GM18907 (cell line): Measurements from ENCODE around the gene DNAAF1.
"Not testable (repeated sequence)": the region's sequence is repeated elsewhere in the genome, so short reads cannot be mapped to it uniquely, and the experiment has no call there.

ENCODE experiments used
- ATAC-seq: cut with Tn5 transposase; IDR thresholded peaks from one replicate; pipeline ENCODE4 v1.9.1; 2021; ENCODE audit warnings: mild to moderate bottlenecking, moderate library complexity; ENCODE audit not compliant: unreplicated experiment

DNAAF1 gene

GRCh38 chr16:84182680-84183571 lies 37.8 kb downstream of the DNAAF1 start:
- no peak for ATAC-seq

DNA sequence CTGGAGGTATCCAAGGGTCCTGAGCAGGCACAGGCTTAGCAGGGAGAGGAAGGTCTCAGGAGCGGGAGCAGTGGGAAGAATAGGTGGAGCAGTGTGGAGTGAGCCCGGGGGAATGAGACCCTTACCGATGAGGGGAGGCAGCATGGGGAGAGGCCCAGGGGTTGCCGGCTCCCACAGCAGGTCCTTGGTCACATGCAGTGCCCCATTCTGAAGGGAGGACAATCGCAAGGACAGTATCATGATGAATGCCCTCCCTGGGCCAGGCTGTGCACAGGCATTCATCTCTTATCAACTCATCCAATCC lies 38.4 kb downstream of the DNAAF1 start:
- ATAC-seq, result no peak

- no peak for ATAC-seq
Measured at GRCh38 chr16:84183911-84184591, 38.9 kb downstream of the DNAAF1 start.

GRCh38 chr16:84184775-84185174 lies 39.7 kb downstream of the DNAAF1 start:
- ATAC-seq, result no peak

DNA sequence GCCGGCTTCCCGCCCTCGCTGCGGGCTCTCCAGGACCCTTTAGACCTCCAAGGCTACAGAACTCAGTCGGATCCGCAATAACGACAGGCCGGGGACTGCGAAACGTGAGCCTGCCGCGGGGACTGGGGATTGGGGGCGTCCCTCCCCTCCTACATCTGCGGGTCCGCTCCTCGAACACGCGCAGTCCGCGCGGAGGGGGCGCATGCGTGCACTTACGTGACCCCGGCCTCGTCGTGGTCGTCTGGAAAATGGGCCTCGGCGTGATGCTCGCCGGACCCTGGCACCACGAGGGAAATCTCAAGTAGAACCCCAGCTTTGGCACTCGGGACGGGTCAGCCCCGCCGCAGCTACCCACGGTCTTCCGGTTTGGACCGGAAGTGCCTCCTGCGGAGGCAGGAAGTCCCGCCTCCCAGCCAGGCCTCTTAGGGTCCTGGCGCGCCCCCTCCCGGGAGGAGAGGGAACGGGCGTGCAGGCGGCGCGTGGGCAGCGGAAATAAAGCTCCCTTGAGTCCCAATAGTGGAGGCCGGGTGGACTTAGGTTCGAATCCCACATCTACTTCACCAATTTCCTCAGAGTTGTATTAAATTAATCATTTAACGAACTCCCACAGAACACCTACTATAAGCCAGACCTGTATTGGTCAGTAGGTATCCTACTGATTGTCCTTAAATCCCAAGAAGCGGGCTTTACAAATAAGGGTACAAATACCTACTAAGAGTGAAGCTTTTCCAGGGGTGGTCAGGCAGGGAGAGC lies 41.8 kb downstream of the DNAAF1 start, which contains the start of gene TAF1C:
TAF1C (minus strand) TSS at position 373 of the 753 bp plus-strand sequence. CDS start 2,069 bp downstream, outside the sequence.
- peak; percentile 92 for ATAC-seq

- ATAC-seq, result no peak
Measured at GRCh38 chr16:84190731-84191388, 45.8 kb downstream of the DNAAF1 start, which contains the start of gene ADAD2. Gene ADAD2 (plus strand): TSS chr16:84191157. CDS start chr16:84191231, 74 bp downstream.

DNA sequence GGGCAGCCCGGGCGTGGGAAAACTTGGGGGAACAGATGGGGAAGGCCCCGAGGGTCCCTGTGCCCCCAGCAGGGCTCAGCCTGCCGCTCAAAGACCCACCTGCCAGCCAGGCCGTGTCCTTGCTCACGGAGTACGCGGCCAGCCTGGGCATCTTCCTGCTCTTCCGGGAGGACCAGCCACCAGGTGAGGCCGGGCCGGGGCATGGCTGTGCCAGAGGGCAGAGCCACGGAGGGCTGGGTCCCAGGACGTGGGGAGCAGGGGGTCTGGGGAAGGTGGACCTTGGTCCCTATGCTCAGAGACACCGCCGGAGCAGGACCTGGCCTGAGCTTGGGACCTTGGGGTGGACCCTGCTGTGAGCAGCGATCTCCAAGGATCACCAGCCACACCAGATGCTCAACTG lies 46.4 kb downstream of the DNAAF1 start:
- no peak for ATAC-seq

GRCh38 chr16:84193480-84193879 lies 48.4 kb downstream of the DNAAF1 start:
- ATAC-seq, result no peak

- no peak for ATAC-seq
Measured at GRCh38 chr16:84194018-84194417, 48.9 kb downstream of the DNAAF1 start.

- ATAC-seq, result peak; percentile 49
Measured at GRCh38 chr16:84194470-84195200, 49.5 kb downstream of the DNAAF1 start.

DNA sequence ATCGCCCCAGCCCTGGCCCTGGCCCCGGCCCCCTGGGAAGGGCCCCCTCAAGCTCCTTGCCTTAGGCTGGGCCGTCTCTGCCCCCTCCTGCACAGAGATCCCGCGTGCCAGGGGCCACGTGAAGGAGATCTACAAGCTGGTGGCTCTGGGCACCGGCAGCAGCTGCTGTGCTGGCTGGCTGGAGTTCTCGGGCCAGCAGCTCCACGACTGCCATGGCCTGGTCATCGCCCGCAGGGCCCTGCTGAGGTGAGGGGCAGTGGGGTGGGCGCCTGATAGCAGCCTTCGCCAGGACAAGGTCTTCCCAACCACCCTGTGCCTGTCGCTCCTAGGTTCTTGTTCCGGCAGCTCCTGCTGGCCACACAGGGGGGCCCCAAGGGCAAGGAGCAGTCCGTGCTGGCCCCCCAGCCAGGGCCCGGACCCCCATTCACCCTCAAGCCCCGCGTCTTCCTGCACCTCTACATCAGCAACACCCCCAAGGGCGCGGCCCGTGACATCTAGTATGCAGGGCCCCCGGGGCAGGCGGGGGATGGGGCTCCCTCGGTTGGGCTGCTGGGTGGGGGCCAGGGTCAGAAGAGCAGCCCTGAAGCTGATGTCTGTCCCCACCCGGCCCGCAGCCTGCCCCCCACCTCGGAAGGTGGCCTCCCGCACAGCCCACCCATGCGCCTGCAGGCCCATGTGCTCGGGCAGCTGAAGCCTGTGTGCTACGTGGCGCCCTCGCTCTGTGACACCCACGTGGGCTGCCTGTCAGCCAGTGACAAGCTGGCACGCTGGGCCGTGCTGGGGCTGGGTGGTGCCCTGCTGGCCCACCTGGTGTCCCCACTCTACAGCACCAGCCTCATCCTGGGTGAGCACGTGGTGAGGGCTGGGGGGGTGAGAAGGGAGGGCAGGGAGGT lies 50.3 kb downstream of the DNAAF1 start:
- ATAC-seq, result no peak

GRCh38 chr16:84196101-84196500 lies 51.0 kb downstream of the DNAAF1 start:
- no peak for ATAC-seq

DNA sequence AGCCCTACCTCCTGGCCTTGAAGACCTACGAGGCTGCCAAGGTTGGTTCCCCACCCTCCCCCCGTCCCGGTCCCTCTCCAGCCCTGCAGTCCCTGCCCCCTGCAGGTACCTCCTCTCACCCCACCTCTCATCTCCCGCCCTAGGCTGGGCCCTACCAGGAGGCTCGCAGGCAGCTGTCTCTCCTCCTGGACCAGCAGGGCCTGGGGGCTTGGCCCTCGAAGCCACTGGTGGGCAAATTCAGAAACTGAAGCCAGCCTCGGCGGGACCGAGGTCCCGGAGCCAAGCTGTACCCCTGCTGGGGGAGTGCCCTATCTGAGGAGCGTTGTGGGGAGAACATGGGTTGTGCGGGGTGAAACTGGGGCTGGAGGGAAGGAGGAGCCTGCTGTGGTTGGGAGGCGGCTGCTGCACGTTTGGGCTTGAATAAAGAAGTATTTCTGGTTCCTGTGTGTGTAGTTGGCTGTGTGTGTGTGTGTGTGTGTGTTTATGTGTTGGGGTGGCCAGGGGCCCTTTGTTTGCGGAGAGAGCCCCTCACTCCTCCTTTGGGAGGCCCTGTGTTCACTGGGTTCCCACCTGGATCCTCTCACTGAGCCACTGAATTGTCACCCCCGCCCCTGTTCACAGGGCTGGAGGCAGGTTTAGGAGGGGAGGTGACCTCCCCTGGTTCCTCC lies 51.8 kb downstream of the DNAAF1 start:
- no peak for ATAC-seq

- ATAC-seq, result no peak
Measured at GRCh38 chr16:84197466-84198128, 52.5 kb downstream of the DNAAF1 start.

DNA sequence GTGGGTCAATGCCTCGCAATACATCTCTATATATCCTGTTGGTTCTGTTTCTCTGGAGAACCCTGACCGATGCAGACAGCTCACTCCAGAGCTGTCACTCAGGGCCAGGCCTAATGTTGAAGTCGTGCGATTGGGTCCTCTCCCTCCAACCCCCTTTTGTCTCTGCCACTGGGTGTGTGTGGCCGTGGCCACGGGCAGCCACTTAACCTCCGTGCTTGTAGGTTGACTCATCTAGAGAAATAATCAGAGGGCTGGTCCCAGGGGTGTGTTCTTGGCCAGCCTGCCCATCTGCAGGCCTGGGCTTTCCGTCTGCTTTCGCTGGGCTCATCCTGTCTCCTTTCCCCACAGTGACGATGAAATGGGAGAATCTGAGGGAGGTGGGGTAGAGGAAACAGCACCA lies 53.3 kb downstream of the DNAAF1 start:
- ATAC-seq, result no peak

DNA sequence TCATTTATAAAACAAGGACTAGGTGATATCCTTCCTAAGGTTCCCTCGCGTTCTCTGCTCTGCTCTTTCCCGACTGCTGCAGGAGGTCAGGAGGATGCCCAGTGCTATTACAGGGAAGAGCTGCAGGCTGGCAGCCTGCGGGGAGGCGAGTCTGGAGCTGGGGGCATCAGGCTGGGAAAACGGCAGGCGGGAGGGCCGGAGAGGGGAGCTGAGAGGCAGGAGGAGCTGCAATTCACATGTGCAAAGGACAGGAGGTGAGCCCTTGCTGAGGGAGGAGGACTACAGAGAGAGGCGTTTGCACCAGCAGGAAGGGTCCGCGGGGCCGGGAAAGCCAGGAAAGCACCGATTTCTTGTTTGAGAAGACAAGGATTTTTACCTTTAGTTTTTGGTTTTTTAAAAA lies 54.0 kb downstream of the DNAAF1 start:
- ATAC-seq, result no peak

DNA sequence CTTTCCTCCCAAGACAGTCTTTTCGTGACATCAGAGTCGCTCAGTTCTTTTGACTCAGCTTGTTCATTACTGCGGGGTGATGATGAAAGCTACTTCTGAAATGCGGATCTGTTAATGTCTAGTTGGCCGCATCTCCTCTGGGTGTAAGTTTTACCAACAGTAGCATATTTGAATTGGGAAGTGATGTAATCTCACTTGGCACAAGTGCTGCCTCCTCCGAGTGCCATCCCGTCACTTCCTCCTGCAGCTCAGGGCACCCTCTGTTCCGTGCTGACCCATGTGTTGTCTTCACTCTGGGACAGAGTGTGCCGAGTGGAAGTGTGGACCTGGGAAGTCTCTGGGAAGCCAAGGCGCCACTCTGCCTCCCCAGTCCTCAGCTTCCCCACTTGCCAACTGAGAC lies 54.8 kb downstream of the DNAAF1 start:
- ATAC-seq, result no peak

DNA sequence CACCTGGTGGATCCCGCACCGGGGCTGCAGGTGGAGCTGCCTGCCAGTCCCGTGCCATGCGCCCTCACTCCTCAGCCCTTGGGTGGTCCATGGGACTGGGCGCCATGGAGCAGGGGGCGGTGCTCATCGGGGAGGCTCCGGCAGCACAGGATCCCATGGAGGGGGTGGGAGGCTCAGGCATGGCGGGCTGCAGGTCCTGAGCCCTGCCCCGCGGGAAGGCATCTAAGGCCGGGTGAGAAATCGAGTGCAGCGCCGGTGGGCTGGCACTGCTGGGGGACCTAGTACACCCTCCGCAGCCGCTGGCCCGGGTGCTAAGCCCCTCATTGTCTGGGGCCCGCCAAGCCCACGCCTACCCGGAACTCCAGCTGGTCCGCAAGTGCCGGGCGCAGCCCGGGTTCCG lies 59.4 kb downstream of the DNAAF1 start:
- not testable (repeated sequence) for ATAC-seq
